GM19099 (cell line): ENCODE data around the gene TNK2.

Source experiments
- POLR2A ChIP-seq: IDR thresholded peaks from 3 replicates; pipeline ENCODE4 v1.6.1; 2011; ENCODE audit warnings: low read depth; ENCODE audit not compliant: insufficient read length; ENCODE audit errors: extremely low read depth

TNK2 gene

GRCh38 chr3:195885036-195885891 is 23.1 kb downstream of the TNK2 start:
- TF ChIP-seq POLR2A = no peak

GRCh38 chr3:195884691-195885035 is 23.7 kb downstream of the TNK2 start:
- no peak for TF ChIP-seq POLR2A

- no peak for TF ChIP-seq POLR2A
Observed at GRCh38 chr3:195883801-195884200, 24.6 kb downstream of the TNK2 start.

- TF ChIP-seq POLR2A = no peak
Observed at GRCh38 chr3:195883160-195883559, 25.2 kb downstream of the TNK2 start.

GRCh38 chr3:195882002-195882441 is 26.3 kb downstream of the TNK2 start:
- no peak for TF ChIP-seq POLR2A

- TF ChIP-seq POLR2A = no peak
Observed at GRCh38 chr3:195881276-195881988, 26.9 kb downstream of the TNK2 start.

GRCh38 chr3:195880037-195880431 is 28.3 kb downstream of the TNK2 start:
- TF ChIP-seq POLR2A = no peak

GRCh38 chr3:195879416-195880036 is 28.8 kb downstream of the TNK2 start:
- no peak for TF ChIP-seq POLR2A

GRCh38 chr3:195878424-195879274 is 29.7 kb downstream of the TNK2 start:
- TF ChIP-seq POLR2A = no peak

GRCh38 chr3:195877767-195878423 is 30.5 kb downstream of the TNK2 start:
- no peak for TF ChIP-seq POLR2A

GRCh38 chr3:195877136-195877715 is 31.1 kb downstream of the TNK2 start:
- no peak for TF ChIP-seq POLR2A

GRCh38 chr3:195876297-195877064 is 31.9 kb downstream of the TNK2 start:
- TF ChIP-seq POLR2A = no peak
